ENCODE results near the gene MARK2. TPM values are rescaled to one million over a fixed set of nuclear protein-coding genes. Genes with fewer than 3 reads are reported as not detected.
A peak's percentile ranks its signal among the peaks of the same experiment; 100 is the strongest.

Gene MARK2
- total RNA-seq (2013; cell fraction: nucleolus; rRNA removed), result 23.7 and 26.6 TPM in 2 replicates
- total RNA-seq (2014; rRNA removed), result 10.7 and 14.8 TPM in 2 replicates
- total RNA-seq (2014; rRNA removed; fragmentation: Illumina TruSeq; extraction: Trizol), result 9.3 and 9.7 TPM in 2 replicates
- 29.5 and 30.0 TPM in 2 replicates for total RNA-seq (2021)
- polyA plus RNA-seq (2011; ENCODE audit: low read depth), result 7.8 TPM
- 11.3 and 14.5 TPM in 2 replicates for polyA plus RNA-seq (2011; rRNA removed)
- polyA plus RNA-seq (2011; cell fraction: cytosol; rRNA removed), result 13.9 and 15.3 TPM in 2 replicates
- 21.1 and 29.6 TPM in 2 replicates for polyA plus RNA-seq (2011; cell fraction: nucleus; rRNA removed)
- 12.7 and 13.2 TPM in 2 replicates for polyA plus RNA-seq (2012)
- 13.6 and 16.1 TPM in 2 replicates for polyA plus RNA-seq (2014; fragmentation: Illumina TruSeq; extraction: Trizol)
- under 1 TPM; 0.19 to 0.40 TPM for polyA plus RNA-seq (2014; fragmentation: Nextera tagmentation; extraction: Ambion mirVana)
- polyA plus RNA-seq (2014; rRNA removed), result 20.2 and 22.2 TPM in 2 replicates
- polyA plus RNA-seq (2016; fragmentation: Nextera tagmentation; extraction: Ambion mirVana), result 10 to 100 TPM in 1 of 2 experiments, 1 to 10 TPM in 1; 4.1 to 11.9 TPM
- 20.0 and 24.5 TPM in 2 replicates for polyA minus RNA-seq (2011; rRNA and poly(A)+ RNA removed)
- polyA minus RNA-seq (2011; cell fraction: cytosol; rRNA and poly(A)+ RNA removed), result 14.2 and 16.5 TPM in 2 replicates
- 8.9 and 19.0 TPM in 2 replicates for polyA minus RNA-seq (2011; cell fraction: nucleus; rRNA and poly(A)+ RNA removed)
- Bru-seq, nascent RNA, result percentile 73 among the genes with signal in this experiment
- percentile 79 among the genes with signal in this experiment for BruChase-seq, experiment 1, labeled RNA remaining after a 6-hour chase
- percentile 79 among the genes with signal in this experiment for BruChase-seq, experiment 2, labeled RNA remaining after a 2-hour chase
- long read RNA-seq, experiment 1, partial matches to known transcripts, result 0 of 1 reads
- long read RNA-seq, experiment 1, other reads (novel, unspliced or antisense), result 1 of 1 reads
- long read RNA-seq, experiment 2, partial matches to known transcripts, result 1 of 2 reads
- long read RNA-seq, experiment 2, other reads (novel, unspliced or antisense), result 1 of 2 reads

DNA sequence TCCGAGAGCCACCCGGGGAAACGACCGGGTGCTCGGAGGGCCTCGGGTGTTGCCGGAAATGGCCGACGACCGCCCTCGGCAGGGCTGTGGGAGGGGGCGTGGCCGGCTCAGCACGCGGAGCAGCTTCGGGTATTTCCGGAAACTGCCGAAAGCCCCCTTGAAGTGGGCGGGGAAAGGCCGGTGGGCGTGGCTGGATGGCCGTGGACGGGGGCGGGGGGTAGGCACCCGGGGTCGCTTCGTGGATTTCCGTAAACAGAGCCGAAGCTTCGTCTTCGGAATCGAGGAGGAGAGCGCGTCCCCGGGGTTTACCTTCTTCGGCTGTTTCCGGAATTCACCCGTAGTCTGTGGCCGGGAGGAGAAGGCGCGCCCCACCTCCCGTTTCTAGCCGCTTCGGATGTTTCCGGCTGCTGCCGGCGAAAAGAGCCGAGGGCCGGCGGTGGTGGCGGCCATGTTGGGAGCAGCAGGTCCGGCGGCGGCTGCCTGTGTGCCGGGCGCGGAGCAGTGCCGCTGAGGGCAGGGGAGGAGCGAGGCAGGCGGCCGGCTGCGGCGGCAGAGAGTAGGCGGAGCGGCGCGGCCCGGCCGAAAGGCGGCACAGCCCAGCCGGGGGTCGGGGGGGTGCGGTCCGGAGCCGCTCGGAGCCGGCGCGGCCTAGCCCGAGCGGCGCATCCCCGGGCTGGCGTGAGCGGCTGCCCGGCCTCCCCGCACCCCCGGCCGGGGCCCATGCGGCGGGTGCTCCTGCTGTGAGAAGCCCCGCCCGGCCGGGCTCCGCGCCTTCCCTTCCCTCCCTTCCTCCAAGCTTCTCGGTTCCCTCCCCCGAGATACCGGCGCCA, at the start of gene MARK2:
Gene MARK2 (plus strand): TSS at position 433 of the 830 bp plus-strand sequence. CDS start 397 bp downstream, at position 830.
- Histone ChIP-seq H3K27me3 (replicated peaks in 1 of 2; ENCODE audit: control insufficient read depth in 2 of 2, insufficient read depth in 2 of 2, low read length in 1 of 2) (no peaks in the 10 kb centered on the region), H3K36me3 (ENCODE audit: control insufficient read depth in 2 of 2, insufficient read depth in 2 of 2, low read length in 1 of 2) (no peaks in the 10 kb centered on the region; a peak in 1 of 4 replicates), H3K9ac (ENCODE audit: control insufficient read depth, insufficient read depth, low read length) (peak within 1 kb of the TSS; percentile 88), H3K4me2 (ENCODE audit: control insufficient read depth, insufficient read depth) (peak within 1 kb of the TSS; percentile 91), H4K20me1 (ENCODE audit: control insufficient read depth, insufficient read depth) (peaks cover 9% of the 10 kb centered on the region), H3K27ac (ENCODE audit: control insufficient read depth, insufficient read depth) (peak within 1 kb of the TSS; percentile 82), H3K9me3 (replicated peaks; ENCODE audit: control insufficient read depth, insufficient read depth, low read length) (no peaks in the 10 kb centered on the region), H3K4me1 (ENCODE audit: control insufficient read depth, insufficient read depth, low read length) (peaks cover 22% of the 10 kb centered on the region), H3K79me2 (ENCODE audit: control insufficient read depth, insufficient read depth, low read length) (peaks cover 49% of the 10 kb centered on the region), H3K4me3 (peak within 1 kb of the TSS; percentile 99), H2AFZ (ENCODE audit: control insufficient read depth, low read depth, low read length) (peak within 1 kb of the TSS; percentile 62)
- POLR2A ChIA-PET, result interaction anchor here (0.6 to 2.4 kb wide), 15 partner anchors 12 to 481 kb away, joined by 3 to 8 read pairs (median 3); partner anchors contain the start of genes MACROD1, NAA40, RCOR2 and RTN3
- RAD21 ChIA-PET (ENCODE audit: unreplicated experiment), result interaction anchor here (0.8 to 7.1 kb wide), 24 partner anchors 9 to 309 kb away, joined by 3 to 101 read pairs (median 4); partner anchors contain the start of genes COX8A, NAA40 and ZFTA
- CTCF ChIA-PET, result interaction anchor here (0.6 to 8.5 kb wide), 27 partner anchors 17 to 665 kb away, joined by 3 to 271 read pairs (median 5); partner anchors contain the start of genes NAA40 and RCOR2
- in situ Hi-C loops (cut with MboI), result loop anchor here (5.0 kb wide), 2 partner anchors 108 to 308 kb away; no protein-coding TSS in a partner anchor
- DNase-seq (ENCODE audit: low read depth, low spot score) (peak; percentile 77), FAIRE-seq (no peak), ATAC-seq (peak; percentile 88)
- intact Hi-C loops (cut with micrococcal nuclease; ENCODE audit: unreplicated experiment), result loop anchor here (5.0 kb wide), 1 partner anchor 72 kb away; the partner anchor contains the start of gene ZFTA
- no TSS peak for BruUV-seq (replicated peaks)
- WGBS (ENCODE audit: insufficient coverage, insufficient replicate concordance, low lambda C conversion rate, missing lambda C conversion rate), result 1% methylated on average over 56 of the region's 100 CpGs
- SMC1A ChIA-PET (ENCODE audit: uncharacterized antibody, unreplicated experiment), result interaction anchor here (0.7 to 18.4 kb wide), 17 partner anchors 11 to 312 kb away, joined by 3 to 234 read pairs (median 12); partner anchors contain the start of genes RCOR2 and ZFTA
- peak; percentile 82; the same call in 1 of the 2 replicates for TF ChIP-seq BACH1 (IDR thresholded peaks at IDR 0.05; ENCODE audit: borderline replicate concordance)
- 0 out of 2 replicates have a peak, but pooled peaks have one; percentile 14 for TF ChIP-seq POLR2AphosphoS5 (IDR thresholded peaks at IDR 0.05; ENCODE audit: low read length)
- TF ChIP-seq TCF7 (IDR thresholded peaks at IDR 0.05; ENCODE audit: borderline replicate concordance), result no peak
- TF ChIP-seq HCFC1 (IDR thresholded peaks at IDR 0.05; ENCODE audit: low read length), result 0 out of 2 replicates have a peak, but pooled peaks have one; percentile 16
- TF ChIP-seq HDAC6 (IDR thresholded peaks at IDR 0.05; ENCODE audit: unreplicated experiment), result no peak
- TF ChIP-seq ASH2L (IDR thresholded peaks at IDR 0.05; ENCODE audit: borderline replicate concordance, low read depth), result peak; percentile 64; the same call in 1 of the 2 replicates
- peak; percentile 75 for TF ChIP-seq POLR2A (IDR thresholded peaks at IDR 0.05; ENCODE audit: low read depth, low read length)
- 0 out of 2 replicates have a peak, but pooled peaks have one; percentile 22 for TF ChIP-seq CREM (IDR thresholded peaks at IDR 0.05; ENCODE audit: low read depth)
- TF ChIP-seq DPF2 (IDR thresholded peaks at IDR 0.05), result peak; percentile 89
- TF ChIP-seq ZSCAN29 (IDR thresholded peaks at IDR 0.05), result 0 out of 2 replicates have a peak, but pooled peaks have one; percentile 65
- TF ChIP-seq SP1 (IDR thresholded peaks at IDR 0.05; ENCODE audit: low read depth, low read length), result peak; percentile 21
- TF ChIP-seq, protein P1, sequence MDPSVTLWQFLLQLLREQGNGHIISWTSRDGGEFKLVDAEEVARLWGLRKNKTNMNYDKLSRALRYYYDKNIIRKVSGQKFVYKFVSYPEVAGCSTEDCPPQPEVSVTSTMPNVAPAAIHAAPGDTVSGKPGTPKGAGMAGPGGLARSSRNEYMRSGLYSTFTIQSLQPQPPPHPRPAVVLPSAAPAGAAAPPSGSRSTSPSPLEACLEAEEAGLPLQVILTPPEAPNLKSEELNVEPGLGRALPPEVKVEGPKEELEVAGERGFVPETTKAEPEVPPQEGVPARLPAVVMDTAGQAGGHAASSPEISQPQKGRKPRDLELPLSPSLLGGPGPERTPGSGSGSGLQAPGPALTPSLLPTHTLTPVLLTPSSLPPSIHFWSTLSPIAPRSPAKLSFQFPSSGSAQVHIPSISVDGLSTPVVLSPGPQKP (IDR thresholded peaks at IDR 0.05; ENCODE audit: low read depth, low read length), result 0 out of 2 replicates have a peak, but pooled peaks have one; percentile 56
- TF ChIP-seq YY1 (IDR thresholded peaks at IDR 0.05; ENCODE audit: low read depth, low read length), result peak; percentile 96
- TF ChIP-seq TCF3 (IDR thresholded peaks at IDR 0.05; ENCODE audit: borderline replicate concordance, insufficient read depth, low read depth, low read length), result no peak
- 0 out of 2 replicates have a peak, but pooled peaks have one; percentile 15 for TF ChIP-seq POLR2AphosphoS2 (IDR thresholded peaks at IDR 0.05; ENCODE audit: low read depth, low read length)
- TF ChIP-seq, protein P2, sequence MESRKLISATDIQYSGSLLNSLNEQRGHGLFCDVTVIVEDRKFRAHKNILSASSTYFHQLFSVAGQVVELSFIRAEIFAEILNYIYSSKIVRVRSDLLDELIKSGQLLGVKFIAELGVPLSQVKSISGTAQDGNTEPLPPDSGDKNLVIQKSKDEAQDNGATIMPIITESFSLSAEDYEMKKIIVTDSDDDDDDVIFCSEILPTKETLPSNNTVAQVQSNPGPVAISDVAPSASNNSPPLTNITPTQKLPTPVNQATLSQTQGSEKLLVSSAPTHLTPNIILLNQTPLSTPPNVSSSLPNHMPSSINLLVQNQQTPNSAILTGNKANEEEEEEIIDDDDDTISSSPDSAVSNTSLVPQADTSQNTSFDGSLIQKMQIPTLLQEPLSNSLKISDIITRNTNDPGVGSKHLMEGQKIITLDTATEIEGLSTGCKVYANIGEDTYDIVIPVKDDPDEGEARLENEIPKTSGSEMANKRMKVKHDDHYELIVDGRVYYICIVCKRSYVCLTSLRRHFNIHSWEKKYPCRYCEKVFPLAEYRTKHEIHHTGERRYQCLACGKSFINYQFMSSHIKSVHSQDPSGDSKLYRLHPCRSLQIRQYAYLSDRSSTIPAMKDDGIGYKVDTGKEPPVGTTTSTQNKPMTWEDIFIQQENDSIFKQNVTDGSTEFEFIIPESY (IDR thresholded peaks at IDR 0.05), result no peak
- TF ChIP-seq SMARCA5 (IDR thresholded peaks at IDR 0.05), result peak; percentile 98

Measured in GM12878 (cell line).